Esophagus (tissue), 2 donors: ENCODE measurements around the gene ZNF880. TPM values are rescaled to one million over a fixed set of nuclear protein-coding genes. Genes with fewer than 3 reads are reported as not detected.
"Not testable (repeated sequence)": the region's sequence is repeated elsewhere in the genome, so short reads cannot be mapped to it uniquely, and the experiment has no call there.

Experiments
- H3K27ac ChIP-seq, 2 donors: one replicate each; pipeline ENCODE4 v1.5.1; 2013; ENCODE audit warnings: low read depth in 2 of 2, mild to moderate bottlenecking in 2 of 2, inconsistent platforms in 1 of 2, low read length in 1 of 2, moderate library complexity in 1 of 2
- H3K27me3 ChIP-seq, 2 donors: one replicate each; pipeline ENCODE4 v1.6.1; 2013; ENCODE audit warnings: low read length in 2 of 2, control low read depth in 1 of 2, mild to moderate bottlenecking in 1 of 2; ENCODE audit not compliant: insufficient read depth in 2 of 2, control insufficient read depth in 1 of 2
- H3K36me3 ChIP-seq, 2 donors: one replicate each; pipeline ENCODE4 v1.6.1; 2013; ENCODE audit warnings: low read length in 1 of 2; ENCODE audit not compliant: control insufficient read depth in 2 of 2, insufficient read depth in 2 of 2
- H3K4me1 ChIP-seq, 2 donors: one replicate each; pipeline ENCODE4 v1.6.1; 2013; ENCODE audit warnings: low read length in 1 of 2; ENCODE audit not compliant: control insufficient read depth in 2 of 2, insufficient read depth in 2 of 2
- H3K4me3 ChIP-seq, 2 donors: one replicate each; pipeline ENCODE4 v1.5.1; 2013; ENCODE audit warnings: low read length in 2 of 2, mild to moderate bottlenecking in 2 of 2, low read depth in 1 of 2, moderate library complexity in 1 of 2
- H3K9me3 ChIP-seq, 2 donors: one replicate each; pipeline ENCODE4 v1.6.1; 2013; ENCODE audit warnings: mild to moderate bottlenecking in 2 of 2, low read depth in 1 of 2, low read length in 1 of 2, moderate library complexity in 1 of 2; ENCODE audit not compliant: control insufficient read depth in 2 of 2, insufficient read depth in 1 of 2
- WGBS, 2 donors: extraction: QIAGEN DNeasy Blood & Tissue Kit; methylation state at CpG; one replicate each; pipeline ENCODE4 v1.1.7; 2013; 5-methylcytosine and 5-hydroxymethylcytosine counted together
- polyA plus RNA-seq, 2 donors: library from polyadenylated mRNA; stranded (reverse); fragments of 200-250 nt; gene quantifications; one replicate each; pipeline ENCODE4 v1.2.3, GENCODE V29; 2013
- donor health status: healthy with polysubstance abuse.
- donor health status: Bipolar disorder and iron deficiency.

ZNF880 gene
- polyA plus RNA-seq = 1 to 10 TPM; 5.4 to 5.7 TPM

DNA sequence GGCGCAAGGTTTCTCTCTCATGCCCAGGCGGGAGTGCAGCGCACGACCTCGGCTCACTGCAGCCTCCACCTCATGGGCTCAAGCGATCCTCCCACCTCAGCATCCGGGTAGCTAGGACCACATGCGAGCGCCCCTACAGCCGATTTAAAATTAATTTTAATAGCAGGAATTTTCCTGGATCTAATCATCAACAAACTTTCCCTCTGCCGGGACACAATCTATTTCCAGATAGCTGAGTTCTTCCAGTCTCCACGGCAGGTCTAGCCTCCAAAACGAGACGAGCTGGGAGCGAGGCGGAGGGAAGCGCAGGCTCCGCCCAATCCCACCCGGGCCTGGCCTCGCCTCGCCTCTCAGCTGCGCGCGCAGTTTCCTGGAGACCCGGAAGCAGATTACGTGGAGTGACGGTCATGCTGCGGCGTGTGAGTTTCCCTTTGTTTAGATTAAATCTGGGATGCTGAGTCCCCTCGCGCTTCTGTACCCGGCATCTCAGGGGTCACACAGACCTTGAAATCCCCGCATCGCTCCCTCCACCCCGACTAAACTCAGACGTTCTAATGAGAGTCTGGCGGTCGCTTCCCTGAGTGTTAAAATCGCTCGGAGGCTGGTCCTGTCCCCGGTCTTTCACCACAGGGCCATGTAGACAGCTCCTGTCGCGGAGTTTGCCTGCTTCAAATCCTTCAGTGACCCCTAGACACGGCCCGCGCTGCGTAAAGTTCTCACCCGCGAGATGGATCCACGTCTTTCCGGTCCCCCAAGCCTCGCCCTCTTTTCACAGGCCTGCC is at the start of gene ZNF880:
Gene ZNF880 (plus strand): TSS at position 365 of the 782 bp plus-strand sequence. CDS start 43 bp downstream, at position 408.
- Histone ChIP-seq H3K27me3 (no peaks in the 10 kb centered on the region), H3K4me3 (peak within 1 kb of the TSS; percentile 87 to 89), H3K27ac (peak within 1 kb of the TSS; percentile 97 to 98), H3K36me3 (peaks cover 6 to 7% of the 10 kb centered on the region in 2 donors), H3K4me1 (no peaks in the 10 kb centered on the region), H3K9me3 (peaks cover 4 to 18% of the 10 kb centered on the region in 2 donors)
- 2 to 4% methylated on average over 52 of the region's 52 CpGs for WGBS, 2 donors

DNA sequence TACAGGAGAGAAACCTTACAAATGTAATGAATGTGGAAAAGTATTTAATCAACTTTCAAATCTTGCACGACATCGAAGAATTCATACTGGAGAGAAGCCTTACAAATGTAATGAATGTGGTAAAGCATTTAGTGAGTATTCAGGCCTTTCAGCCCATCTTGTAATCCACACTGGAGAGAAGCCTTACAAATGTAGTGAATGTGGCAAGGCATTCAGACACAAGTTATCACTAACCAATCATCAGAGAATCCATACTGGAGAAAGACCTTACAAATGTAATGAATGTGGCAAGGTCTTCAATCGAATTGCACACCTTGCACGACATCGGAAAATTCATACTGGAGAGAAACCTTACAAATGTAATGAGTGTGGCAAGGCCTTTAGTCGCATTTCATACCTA is 47.3 kb upstream of the ZNF880 start:
- H3K36me3 ChIP-seq = peaks cover 12 to 16% of the 10 kb centered on the region in 2 donors
- no peak overlapping the region for H3K4me3 ChIP-seq
- no peaks in the 10 kb centered on the region for H3K27me3 ChIP-seq
- no peak overlapping the region for H3K27ac ChIP-seq
- H3K4me1 ChIP-seq = no peaks in the 10 kb centered on the region
- peaks cover 13 to 28% of the 10 kb centered on the region in 2 donors for H3K9me3 ChIP-seq
- 98 to 99% methylated on average over 6 of the region's 6 CpGs for WGBS, 2 donors

DNA sequence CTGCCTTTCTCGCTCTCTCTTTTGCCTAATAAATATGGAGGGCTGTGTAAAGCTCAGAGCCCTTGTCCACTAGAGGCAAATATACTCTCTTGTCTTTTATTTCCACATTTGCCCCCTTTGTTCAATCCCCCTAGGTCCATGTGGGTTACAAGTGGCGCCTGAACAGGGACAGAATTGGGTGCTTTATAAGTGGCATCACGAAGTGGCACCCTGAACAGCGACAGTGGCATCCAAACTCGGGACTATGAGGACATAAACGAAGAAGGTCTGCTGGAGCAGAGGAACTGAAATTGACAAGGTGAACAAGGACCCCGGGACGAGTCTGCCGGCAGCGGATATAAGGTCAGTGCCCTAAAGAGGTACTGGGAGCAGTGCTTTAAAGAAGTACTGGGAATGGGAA is 38.0 kb upstream of the ZNF880 start:
- 89 to 93% methylated on average over 10 of the region's 10 CpGs for WGBS, 2 donors
- Histone ChIP-seq H3K9me3 (peaks cover 21 to 33% of the 10 kb centered on the region in 2 donors), H3K4me3 (no peak overlapping the region), H3K27me3 (no peaks in the 10 kb centered on the region), H3K4me1 (no peaks in the 10 kb centered on the region), H3K27ac (no peak overlapping the region), H3K36me3 (no peaks in the 10 kb centered on the region)

GRCh38 chr19:52335768-52336116 is 34.0 kb upstream of the ZNF880 start:
- H3K9me3 ChIP-seq = peaks cover 12 to 32% of the 10 kb centered on the region in 2 donors
- whole genome bisulfite sequencing, 2 donors = 50 to 56% methylated on average over 9 of the region's 9 CpGs

GRCh38 chr19:52336117-52336790 is 33.5 kb upstream of the ZNF880 start, which contains the start of gene ZNF610:
ZNF610 (plus strand) TSS chr19:52336243; CDS start chr19:52349173, 12,930 bp downstream.
- Histone ChIP-seq H3K36me3 (no peaks in the 10 kb centered on the region), H3K4me1 (no peaks in the 10 kb centered on the region), H3K27me3 (no peaks in the 10 kb centered on the region), H3K4me3 (peak within 1 kb of the TSS; percentile 70 to 71), H3K9me3 (peaks cover 12 to 30% of the 10 kb centered on the region in 2 donors), H3K27ac (peak within 1 kb of the TSS; percentile 25 to 73)
- 1% methylated on average over 55 of the region's 55 CpGs for WGBS, 2 donors

More at GRCh38 chr19:52335768-52336116, 34.0 kb upstream of the ZNF880 start:
- H3K4me3 ChIP-seq = peak overlapping the region; percentile 70 to 71
- no peaks in the 10 kb centered on the region for H3K36me3 ChIP-seq
- no peaks in the 10 kb centered on the region for H3K4me1 ChIP-seq
- no peaks in the 10 kb centered on the region for H3K27me3 ChIP-seq
- H3K27ac ChIP-seq = peak overlapping the region in 1 of 2 donors; percentile 52

DNA sequence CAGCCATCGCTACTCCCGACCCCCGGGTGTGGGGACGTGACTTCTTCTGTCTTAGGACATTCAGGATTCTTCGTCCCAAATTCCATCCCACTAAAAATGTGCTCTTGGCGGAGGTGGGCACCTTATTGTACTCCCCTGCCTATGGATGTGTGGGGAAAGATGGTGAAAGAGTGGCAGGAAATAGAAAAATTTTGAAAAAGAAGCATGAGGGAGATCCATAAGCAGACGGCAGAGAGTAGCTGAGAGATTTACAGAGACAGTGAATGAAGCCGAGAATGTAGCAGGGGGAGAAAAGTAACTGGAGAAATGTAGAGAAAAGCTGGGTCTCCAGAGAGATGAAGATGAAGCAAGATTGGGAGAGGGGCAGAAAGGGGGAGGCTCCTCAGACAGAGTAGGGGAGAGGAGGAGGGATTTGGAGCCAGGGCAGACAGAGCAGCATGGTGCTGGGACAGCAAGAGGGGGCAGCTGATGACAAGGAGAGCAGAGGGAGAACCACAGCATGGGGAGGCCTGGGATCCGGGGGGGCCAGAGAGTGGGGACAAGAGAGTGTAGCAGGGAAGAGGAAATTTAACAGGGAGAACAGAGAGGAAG is 32.8 kb upstream of the ZNF880 start:
- 5 to 6% methylated on average over 9 of the region's 9 CpGs for WGBS, 2 donors
- H3K9me3 ChIP-seq = peaks cover 10 to 24% of the 10 kb centered on the region in 2 donors

GRCh38 chr19:52339022-52339421 is 30.7 kb upstream of the ZNF880 start:
- WGBS, 2 donors = 62 to 68% methylated on average over 3 of the region's 3 CpGs

More for the DNA sequence above, 32.8 kb upstream of the ZNF880 start:
- Histone ChIP-seq H3K4me3 (peak overlapping the region; percentile 70 to 71), H3K27ac (peak overlapping the region; percentile 24 to 73), H3K36me3 (no peaks in the 10 kb centered on the region), H3K27me3 (no peaks in the 10 kb centered on the region), H3K4me1 (no peaks in the 10 kb centered on the region)

GRCh38 chr19:52343548-52343947 is 26.2 kb upstream of the ZNF880 start:
- Histone ChIP-seq H3K4me3 (no peak overlapping the region), H3K27ac (no peak overlapping the region), H3K9me3 (peaks cover 4 to 11% of the 10 kb centered on the region in 2 donors), H3K4me1 (no peaks in the 10 kb centered on the region), H3K27me3 (no peaks in the 10 kb centered on the region), H3K36me3 (no peaks in the 10 kb centered on the region)
- 27 to 32% methylated on average over 8 of the region's 8 CpGs for WGBS, 2 donors

More at GRCh38 chr19:52339022-52339421, 30.7 kb upstream of the ZNF880 start:
- H3K27ac ChIP-seq, H3K27me3 ChIP-seq, H3K36me3 ChIP-seq, H3K4me1 ChIP-seq, H3K4me3 ChIP-seq: not testable (repeated sequence)
- peaks cover 5 to 22% of the 10 kb centered on the region in 2 donors for H3K9me3 ChIP-seq

DNA sequence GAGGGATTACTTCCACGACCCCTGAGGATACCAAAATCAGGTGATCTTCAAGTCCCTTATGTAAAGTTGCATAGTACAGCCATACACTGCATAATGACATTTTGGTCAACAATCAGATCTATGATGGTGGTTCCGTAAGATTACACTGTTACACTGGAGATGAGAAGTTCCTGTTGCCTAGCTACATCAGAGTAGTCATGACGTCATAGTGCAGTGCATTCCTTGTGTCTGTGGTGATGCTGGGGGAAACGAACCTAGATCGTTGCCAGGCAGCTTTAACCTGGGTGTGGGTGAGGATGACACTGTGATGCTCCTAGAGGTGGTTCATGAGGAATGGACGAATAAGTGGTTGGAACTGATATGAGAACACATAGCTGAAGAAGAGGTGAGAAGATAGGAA is 24.6 kb upstream of the ZNF880 start:
- peaks cover 7 to 13% of the 10 kb centered on the region in 2 donors for H3K9me3 ChIP-seq
- 87 to 91% methylated on average over 6 of the region's 6 CpGs for WGBS, 2 donors
- no peaks in the 10 kb centered on the region for H3K27me3 ChIP-seq
- no peak overlapping the region for H3K4me3 ChIP-seq
- H3K4me1 ChIP-seq = no peaks in the 10 kb centered on the region
- H3K36me3 ChIP-seq = no peaks in the 10 kb centered on the region
- H3K27ac ChIP-seq = no peak overlapping the region
